GM11168 (cell line): ENCODE results near the gene CTIF.

Experiments used
- in situ Hi-C: fragments of 300-500 bp; cut with MboI; formaldehyde crosslinking; loops from one replicate; pipeline ENCODE4 v1.12.0; 2022; ENCODE audit warnings: low sequenced_read_pairs; ENCODE audit not compliant: unreplicated experiment

The CTIF gene

DNA sequence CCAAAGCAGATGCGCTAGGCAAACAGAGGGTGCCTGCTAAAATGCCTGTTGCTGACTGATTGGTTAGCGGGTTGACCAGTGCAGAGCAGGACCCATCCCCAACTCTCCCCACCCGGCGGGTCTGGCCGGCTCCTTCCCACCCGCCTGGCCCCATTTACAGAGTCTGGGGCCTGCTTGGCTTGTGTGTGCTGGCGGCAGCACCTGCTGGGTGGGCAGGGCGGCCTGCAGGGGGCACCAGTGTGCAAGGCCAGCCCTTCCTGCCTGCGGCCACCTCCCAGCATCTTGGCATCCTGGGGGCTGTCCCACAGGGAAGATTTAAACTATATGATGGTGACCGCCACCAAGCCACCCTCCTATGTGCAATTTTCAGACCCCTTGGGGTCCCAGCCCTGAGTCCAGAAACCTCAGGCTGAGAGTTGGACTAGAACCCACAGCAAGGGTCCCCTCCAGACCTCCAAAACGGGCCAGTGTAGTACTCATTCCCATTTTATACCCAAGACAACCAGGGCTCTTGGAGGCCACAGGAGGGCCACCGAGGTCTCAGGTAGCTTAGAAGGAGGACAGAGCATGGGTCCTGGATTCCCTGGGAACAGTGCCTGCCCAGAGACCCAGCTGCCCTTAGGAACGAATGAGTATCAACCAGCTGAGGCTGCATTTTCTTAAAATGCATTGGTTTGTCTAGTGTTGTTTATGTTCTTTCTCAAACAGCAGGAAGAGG lies 238.4 kb downstream of the CTIF start:
- in situ Hi-C loops, result no loop called here

DNA sequence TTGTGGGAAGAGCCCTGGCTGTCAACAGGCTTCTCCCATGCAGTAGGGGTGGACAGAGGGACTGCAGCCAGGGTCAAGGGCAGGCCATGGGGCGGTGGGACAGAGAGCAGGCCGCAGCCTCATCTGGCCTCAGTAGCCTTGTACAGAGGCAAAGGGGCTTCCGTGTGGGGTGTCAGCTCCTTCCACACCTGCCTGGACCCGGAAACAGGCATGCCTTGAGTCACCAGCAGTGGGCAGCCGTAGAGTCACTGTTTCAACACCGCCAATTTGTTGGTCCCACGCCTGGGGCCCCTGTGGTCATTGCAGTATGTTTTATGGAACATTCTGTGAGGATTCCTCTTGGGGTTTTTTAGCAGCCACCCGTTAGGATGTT lies 238.9 kb downstream of the CTIF start:
- in situ Hi-C loops, result no loop called here

DNA sequence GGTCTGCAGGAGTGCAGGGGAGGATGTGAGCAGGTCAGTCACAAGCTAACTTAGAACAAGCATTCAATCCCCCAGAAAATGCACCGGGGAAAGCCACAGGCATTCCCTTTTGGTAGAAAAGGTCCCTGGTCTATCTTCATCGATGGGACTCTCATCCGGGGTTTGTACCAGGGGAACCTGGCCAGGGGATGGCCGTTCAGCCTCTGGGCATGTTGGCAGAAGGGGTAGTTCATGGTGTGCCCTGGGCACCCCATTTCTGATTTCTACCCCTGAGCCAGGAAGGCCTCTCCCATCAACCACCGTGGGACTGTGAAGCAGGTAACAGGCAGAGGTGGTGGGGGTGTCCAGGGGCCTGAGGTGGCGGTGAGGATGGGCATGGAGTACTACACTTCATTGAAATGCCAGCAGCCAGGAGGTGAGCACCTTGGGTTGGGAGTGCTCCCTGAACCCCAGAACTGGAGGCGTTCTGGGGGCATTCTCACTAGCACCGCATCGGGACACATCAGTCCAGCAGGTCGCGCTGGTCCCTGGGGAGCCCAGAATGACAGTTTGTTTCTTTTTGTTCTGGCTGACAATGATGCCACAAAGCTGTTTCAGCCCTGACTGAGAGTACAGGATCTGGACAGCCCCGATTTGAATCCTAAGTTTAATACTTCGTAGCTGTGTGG lies 239.6 kb downstream of the CTIF start:
- in situ Hi-C loops, result no loop called here

DNA sequence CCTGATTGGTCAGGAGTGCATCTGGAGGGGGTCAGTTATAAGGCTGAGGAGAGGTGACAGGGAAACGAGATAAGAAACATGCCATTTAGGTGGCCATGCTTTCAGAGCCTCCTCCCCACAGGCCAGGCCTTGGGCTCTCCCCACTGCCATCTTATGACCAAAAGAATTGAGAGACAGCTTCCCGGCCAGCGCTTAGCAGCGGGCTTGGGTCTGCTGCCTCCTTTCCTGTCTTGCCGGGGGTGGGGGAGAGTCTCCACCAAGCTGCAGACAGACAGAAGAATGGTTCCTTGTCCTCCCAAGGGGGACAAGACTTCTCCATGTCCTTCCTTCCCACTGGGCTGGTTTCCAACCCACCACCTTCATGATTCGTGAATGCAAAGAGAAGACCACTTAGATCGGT lies 240.6 kb downstream of the CTIF start:
- in situ Hi-C loops, result no loop called here

DNA sequence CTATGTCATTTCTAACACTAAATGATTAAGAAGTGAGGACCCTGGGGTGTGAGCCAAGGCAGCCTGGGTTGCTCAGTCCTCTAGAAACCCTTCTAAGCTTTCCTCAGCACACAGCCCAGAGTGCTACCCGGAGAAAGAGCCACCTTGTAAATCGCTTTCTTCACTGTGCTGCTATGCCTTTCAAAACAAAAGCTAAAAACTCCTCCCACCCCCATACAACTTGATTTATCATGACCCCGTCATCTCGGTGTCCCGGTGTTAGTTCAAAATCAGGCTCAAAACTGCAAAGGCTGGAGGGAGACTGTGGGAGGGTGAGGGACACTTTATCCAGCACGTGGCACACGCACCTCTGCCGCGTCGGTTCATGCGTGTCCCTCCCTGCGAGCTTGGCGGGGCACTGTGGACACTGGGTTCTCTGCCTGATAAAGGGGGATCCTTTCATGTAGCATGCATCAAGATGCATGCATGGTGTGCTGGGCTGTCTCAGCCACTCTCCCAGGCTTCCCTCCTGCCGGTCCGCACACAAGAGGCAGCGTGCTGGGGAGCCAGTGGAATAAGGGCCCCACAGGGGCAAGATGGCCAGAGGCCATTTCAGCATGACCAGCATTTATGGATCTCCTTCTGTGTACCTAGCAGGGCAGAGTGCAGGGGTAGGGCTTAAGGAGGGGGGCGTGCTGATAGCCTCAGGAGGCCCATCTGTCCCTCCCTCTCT lies 241.5 kb downstream of the CTIF start:
- in situ Hi-C loops, result no loop called here

DNA sequence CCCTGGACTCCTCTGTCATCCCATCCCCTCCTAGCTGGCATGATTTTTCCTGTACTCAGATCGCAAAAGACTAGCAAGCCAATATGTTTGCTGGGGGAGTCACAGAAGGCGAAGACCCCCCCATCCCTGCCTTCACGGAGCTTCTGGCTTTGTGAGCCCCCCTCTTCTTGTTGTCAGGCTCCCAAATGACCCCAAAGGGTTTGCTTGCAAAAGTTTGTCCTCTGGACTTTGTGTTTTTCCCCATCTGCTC lies 242.0 kb downstream of the CTIF start:
- in situ Hi-C loops, result no loop called here

DNA sequence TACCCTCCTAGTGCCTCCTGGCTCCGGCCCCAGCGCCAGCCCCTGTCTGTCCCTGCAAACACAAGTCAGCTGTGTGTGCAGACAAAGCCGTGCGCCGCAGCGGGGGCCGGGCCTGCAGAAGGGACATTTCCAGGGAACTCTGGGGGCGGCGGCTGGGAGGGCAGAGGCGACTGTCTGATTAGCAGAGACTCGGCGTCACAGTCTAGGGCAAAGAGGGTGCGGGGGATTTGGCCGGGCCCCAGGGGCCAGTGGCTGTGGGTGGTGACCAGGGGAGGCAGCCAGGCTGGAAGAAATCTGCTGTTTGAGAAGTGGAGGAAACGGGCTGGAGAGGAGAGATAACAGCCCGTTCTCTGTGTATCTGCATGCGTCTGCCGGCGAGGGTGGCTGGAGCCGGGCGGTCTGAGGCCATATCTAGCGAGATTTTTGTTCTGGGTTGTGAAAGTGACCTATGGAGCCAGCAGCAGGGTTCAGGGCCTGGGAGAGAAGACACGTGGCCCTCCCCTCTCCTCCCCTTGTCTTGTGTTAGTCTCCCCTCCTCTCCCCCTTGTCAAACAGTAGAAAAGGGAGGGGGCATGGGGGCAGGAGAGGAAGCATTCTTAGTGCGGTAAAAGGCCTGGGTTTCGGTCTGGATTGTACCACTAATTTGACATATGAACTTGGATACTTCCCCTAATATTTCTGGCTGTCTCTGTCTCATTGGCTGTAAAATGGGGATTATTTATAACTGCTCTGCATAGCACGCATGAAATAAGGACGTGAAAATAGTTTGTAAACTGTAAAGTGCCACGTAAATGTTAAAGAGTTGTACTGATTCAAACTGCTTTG lies 242.5 kb downstream of the CTIF start:
- in situ Hi-C loops, result no loop called here

DNA sequence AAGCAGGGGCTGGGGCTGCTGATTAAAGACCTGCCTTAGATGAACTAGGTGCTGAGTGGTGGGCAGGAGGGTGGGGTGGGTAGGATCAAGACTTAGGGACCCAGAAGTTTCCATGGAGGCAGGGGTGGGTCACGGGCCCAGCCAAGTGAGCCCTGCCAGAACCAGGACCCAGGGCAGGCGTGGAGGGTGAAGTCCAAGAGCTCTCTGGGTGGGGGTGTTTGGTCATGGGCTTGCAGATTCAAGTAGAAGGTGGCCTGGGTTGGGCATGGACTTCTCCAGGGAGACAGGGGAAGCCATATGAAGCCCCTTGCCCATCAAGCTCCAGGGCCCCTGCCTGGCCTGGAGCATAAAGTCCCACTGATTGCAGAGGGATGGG lies 243.1 kb downstream of the CTIF start:
- in situ Hi-C loops, result no loop called here

DNA sequence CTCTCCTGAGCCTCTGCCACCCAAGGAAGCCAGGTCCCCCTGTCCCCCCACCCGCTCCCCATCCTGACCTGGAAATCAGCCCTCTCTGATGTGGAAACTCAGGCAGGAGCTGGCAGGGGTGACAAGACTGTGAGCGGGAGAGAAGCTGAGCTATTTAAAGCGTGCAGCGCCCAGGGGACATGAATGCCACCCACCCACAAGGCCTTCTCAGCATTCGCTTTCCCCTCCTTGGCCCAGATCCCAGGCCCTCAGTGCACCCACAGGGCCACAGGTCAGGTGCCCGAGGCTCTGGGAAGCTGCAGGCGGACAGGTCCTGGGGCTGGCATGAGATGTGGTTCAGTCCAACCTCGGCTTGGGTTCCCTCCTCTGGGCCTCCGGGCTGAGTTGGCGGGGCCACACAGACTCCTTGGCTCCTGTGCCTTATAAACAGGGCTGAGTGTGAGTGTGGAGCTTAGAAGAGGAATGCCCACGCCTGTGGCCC lies 243.6 kb downstream of the CTIF start:
- in situ Hi-C loops, result no loop called here

DNA sequence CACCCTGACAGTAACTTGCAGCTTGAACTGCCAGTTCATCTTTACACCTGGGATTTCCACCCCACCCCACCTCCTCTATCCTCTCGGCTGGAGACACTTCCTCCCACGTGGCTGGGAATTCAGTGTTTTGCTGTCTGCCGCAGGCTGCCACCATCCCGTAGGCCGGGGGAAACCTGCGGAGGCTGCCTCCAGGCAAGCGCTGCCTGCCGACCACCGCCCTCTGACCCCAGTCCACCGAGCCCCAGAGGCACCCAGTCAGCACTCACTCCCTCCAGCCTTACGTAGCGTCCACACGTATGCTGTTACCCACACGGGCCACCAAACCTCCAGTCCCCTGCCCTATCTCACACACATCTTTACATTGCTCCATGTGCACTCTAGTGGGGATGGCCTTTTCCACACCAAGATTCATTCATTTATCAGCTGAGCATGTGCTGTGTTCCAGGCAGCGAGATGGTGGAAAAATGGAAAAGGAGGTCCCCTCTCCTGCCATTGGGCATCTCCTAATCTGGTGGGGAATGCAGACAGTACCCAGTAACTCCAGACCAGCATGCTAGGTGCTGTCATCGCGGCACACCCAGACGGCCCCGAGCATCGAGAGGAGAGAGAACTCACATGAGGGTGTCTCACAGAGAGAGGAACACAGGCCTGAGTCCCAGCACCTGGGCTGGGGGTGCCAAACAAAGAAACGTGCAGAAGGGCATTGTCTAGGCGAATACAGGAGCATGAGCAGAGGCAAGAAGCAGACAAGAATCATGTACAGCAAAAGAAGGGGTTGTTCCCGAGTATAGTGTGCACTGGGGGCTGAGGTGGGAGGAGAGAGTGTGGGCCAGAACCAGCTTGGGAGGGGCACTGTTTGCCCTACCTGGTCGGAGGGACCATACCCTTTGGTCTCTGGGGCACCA lies 245.0 kb downstream of the CTIF start:
- in situ Hi-C loops, result no loop called here

DNA sequence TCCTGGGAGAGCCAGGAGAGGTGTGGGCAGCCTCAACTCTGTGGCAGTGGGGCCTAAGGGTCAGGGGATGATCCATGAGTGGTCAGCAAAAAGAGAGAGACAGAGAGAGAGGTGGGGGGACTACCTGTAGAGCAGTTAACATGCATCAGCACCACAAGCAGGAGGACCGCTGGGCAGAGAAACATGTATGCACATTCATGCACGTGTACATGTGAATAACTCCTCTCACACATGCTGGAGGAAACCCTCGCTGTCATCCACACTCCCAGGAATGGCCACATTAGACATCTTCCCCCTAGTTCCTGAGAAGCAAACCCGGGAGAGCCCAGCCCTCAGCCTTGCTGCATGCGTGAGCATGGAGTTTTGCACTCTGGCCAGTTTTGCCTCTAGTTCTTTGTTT lies 245.8 kb downstream of the CTIF start:
- in situ Hi-C loops, result no loop called here

DNA sequence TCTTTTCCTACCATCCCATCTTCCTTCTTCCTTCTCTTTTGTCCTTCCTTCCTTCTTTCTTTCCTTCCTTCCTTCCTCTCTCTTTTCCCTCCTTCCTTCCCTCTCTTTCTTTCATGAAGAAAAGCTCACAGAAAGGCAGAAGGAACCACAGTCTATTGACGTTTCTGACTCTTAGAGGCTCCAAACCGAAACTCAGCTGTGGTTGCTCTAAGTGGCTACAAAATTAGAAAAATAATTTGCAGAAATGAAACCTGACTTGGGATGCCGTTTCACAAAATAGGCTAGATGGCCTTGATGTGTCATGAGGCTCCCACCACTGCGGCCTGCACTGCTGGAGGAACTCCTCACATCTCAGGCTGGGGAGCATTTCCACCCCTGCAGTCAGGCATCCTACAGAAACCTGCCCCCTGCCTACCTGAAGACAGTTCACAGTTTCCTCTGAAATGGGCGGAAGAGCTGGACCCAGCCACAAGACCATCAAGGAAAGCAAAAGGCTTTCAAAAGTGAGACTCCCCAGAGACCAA lies 246.3 kb downstream of the CTIF start:
- in situ Hi-C loops, result no loop called here

DNA sequence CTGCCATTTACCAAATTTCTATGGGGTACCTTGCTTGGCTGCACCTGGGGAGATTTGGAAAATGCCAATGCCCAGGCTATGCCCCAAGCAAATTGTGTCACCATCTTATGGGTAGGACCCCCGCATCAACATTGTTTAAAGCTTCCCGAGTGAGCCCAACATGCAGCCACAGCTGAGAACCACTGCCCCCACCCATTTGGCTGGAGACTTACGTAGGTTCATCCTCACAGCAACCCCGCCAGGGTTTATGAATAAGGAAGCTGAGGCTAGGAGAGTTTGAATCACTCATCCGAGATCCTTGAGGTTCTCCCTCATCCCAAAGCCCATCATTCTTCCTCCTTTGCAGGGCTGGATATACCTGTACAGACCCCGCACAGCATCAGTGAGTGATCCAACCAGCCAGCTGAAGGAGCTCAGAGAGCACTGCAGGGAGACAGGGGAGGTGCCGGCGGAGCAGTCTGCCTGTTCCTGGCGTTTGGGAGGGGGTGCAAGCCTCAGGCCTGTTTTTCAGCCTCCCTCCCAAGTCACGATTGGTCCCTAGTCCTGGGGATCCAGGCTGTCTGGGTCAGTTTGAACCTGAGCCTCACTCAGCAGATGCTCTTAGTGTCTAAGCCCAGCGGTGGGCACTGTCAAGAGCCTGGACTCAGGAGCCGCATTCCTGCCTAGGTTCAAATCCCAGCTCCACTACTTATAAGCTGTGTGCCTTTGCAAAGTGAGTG lies 247.1 kb downstream of the CTIF start:
- in situ Hi-C loops, result no loop called here

DNA sequence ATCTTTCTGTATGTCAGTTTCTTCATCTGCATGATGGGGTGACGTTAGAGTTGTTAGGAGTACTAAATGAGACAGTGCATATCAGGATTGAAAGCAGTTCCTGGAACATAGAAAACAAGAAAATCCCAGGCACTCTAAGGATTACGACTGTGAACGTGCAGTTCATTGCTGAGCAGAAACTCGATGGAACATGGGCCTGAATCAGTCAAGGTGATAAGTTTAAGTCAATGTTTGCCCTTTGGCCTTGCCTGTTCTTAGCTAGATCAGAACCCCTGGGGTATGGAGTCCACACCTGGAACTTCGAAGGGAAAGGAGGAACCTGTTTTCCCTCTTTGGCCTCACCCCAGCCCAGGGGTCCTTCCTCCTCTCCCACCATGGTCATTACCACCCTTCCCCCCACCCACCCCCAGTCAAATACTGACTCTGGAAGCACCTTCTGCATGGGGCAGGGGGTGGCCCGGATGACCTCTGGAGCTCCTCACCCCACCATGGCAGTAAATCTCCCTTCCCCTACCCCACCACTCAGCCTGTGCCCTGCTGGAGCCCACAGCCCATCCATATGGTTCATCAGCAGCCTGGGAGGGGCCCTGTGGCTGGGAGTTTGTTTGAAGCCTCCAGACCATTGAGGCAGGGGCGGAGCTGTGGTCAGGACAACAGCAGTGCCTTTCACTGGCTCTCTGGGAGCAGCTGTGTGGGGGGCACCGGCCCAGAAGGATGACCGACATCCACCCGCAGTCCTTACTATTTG lies 247.8 kb downstream of the CTIF start:
- in situ Hi-C loops, result no loop called here

DNA sequence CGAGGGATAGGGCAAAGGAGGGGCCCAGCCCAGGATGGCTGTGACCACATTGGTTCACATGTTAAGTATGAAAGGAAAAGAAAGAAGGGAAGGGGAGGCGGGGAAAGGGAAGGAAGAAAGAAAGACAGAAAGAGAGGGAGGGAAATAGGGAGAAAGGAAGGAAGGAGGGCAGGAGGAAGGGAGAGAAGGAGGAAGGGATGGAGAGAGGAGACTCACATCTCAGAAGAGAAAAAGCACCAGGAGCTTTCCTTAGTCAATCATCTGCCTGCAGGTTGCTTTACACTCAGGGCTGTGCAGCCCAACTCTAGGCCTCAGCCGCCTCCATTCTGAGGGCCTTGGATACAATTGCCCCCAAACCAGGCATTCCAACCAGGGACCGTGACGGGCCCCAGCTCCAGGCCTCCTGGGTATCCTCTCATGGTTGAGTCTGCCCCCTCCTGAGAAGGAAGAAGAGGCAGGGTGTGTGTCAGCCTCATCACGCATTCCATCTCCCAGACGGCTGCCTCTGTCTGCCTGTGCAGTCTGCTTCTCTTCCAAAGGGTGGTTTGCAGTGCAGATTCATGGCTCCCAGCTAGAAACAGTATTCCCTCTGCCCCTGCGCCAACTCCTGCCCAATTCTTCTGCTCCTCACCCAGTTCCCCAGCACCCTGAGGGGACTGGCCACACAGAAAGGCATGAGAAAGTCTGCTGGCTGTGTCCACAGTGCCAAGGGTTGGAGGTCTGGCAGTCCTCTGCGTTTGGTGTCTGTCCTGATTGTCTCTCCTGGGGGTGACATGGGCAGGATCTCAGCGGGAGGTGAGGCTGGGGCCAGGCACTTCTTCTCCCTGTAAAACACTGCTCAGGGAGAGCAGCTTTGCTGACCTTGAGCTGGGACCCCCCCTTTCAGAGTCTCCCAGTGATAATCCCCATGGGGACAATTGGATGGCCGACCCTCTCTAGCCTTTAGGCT lies 248.6 kb downstream of the CTIF start:
- in situ Hi-C loops, result no loop called here

DNA sequence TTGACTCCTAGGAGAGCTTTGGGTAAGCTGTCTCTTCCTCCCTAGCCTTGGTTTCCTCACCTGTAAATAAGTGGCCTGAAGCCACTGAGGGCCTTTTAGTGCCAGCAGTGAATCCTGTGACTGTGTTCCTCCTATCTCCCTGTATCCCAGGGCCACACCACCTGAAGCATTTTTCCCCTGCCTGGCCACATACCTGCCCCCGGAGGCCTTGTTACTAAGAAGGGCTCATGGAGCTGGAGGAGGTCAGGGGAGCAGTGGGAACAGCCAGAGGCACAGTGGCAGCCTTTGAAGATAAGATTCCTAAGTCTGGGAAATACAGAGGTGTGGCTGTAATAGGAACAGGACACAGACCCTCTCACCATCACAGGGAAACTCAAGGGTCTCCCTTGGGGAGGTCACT lies 249.5 kb downstream of the CTIF start:
- in situ Hi-C loops, result no loop called here

DNA sequence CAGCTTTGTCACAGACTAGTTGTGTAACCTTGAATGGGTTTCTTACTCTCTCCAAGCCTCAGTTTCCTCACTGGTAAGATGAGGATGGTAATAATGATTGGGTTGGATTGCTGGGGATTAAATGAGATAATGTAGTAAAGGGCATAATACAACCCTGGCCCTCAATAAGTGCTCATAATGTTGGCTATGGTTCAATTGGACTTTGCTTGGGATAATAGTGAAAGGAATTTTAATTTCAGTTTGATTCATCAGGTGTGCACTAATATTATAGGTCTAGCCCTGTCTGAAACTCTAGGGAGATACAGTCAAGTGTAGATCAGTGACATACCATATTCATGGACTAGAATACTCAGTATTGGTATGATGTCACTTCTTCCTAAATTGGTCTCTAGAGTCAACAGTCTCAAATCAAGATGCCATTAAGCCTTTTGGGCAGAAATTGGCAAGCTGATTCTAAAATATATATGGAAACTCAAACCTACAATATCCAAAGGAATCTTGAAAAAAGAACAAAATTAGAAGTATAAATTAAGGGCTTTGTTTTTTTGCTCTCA lies 250.5 kb downstream of the CTIF start:
- in situ Hi-C loops, result no loop called here
